Measurements from ENCODE around the gene SPSB4.

The SPSB4 gene

GRCh38 chr3:141148169-141148568 is 97.0 kb downstream of the SPSB4 start:
- no peak for TF ChIP-seq CTCF (IDR thresholded peaks at IDR 0.05; ENCODE audit: insufficient read depth, low read length, missing control alignments)
- CTCF ChIA-PET, result interaction anchor here (1.1 kb wide), 1 partner anchor 45 kb away, joined by 4 read pairs; no protein-coding TSS in a partner anchor
- DNase-seq (ENCODE audit: low read depth, low spot score), result no peak
- no peak overlapping the region for H3K4me3 ChIP-seq (ENCODE audit: low read depth, low read length)
- POLR2A ChIA-PET, result no interaction called here

GRCh38 chr3:141148770-141149169 is 97.6 kb downstream of the SPSB4 start:
- no peak for DNase-seq (ENCODE audit: low read depth, low spot score)
- ChIA-PET CTCF (interaction anchor here (1.1 kb wide), 1 partner anchor 44 kb away, joined by 4 read pairs; no protein-coding TSS in a partner anchor), POLR2A (no interaction called here)
- no peak overlapping the region for H3K4me3 ChIP-seq (ENCODE audit: low read depth, low read length)
- TF ChIP-seq CTCF (IDR thresholded peaks at IDR 0.05; ENCODE audit: insufficient read depth, low read length, missing control alignments), result no peak

- no peak overlapping the region for H3K4me3 ChIP-seq (ENCODE audit: low read depth, low read length)
- CTCF ChIA-PET, result no interaction called here
- POLR2A ChIA-PET, result no interaction called here
- no peak for DNase-seq (ENCODE audit: low read depth, low spot score)
- no peak for TF ChIP-seq CTCF (IDR thresholded peaks at IDR 0.05; ENCODE audit: insufficient read depth, low read length, missing control alignments)
Measured at GRCh38 chr3:141150081-141150830, 99.1 kb downstream of the SPSB4 start.

DNA sequence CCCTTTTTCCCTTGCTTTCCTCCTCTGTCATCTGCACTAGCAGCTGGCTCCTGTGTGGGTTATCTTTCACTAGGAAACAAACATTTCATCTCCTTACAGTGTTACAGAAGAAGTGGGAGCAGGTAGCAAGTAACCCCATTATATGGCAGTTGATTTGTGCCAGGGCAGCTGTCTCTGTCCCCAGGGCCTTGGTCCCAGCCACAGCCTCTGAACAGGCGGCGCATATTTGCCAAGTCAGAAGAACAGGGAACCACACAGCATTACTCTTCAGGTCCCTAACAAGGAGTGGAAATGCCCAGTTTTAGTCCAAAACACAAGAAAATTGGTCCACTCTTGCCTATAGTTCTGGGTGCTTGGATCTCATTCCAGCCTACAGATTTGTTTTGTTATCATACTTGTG is 99.8 kb downstream of the SPSB4 start:
- POLR2A ChIA-PET, result no interaction called here
- no peak for TF ChIP-seq CTCF (IDR thresholded peaks at IDR 0.05; ENCODE audit: insufficient read depth, low read length, missing control alignments)
- no peak overlapping the region for H3K4me3 ChIP-seq (ENCODE audit: low read depth, low read length)
- DNase-seq (ENCODE audit: low read depth, low spot score), result no peak
- CTCF ChIA-PET, result no interaction called here

DNA sequence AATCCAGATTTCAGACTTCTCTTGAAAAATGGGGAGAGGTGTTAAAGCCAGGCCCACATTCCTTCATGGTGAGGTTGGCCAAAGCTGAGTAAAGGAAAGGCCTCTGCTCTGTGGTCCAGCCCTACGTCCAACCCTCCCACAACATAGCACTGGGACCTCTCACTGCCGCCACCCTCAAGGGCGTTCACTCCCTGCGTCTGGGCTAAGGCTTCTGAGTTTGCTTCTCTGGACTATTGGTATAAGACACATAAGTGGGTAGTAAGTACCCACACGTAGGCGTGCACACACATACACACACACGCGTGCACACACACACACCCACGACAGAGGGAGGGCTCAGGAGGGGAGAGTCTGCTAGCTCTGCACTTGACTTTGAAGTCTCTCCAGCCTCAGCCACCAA is 100.3 kb downstream of the SPSB4 start:
- DNase-seq (ENCODE audit: low read depth, low spot score), result no peak
- TF ChIP-seq CTCF (IDR thresholded peaks at IDR 0.05; ENCODE audit: insufficient read depth, low read length, missing control alignments), result no peak
- CTCF ChIA-PET, result no interaction called here
- POLR2A ChIA-PET, result no interaction called here
- H3K4me3 ChIP-seq (ENCODE audit: low read depth, low read length), result no peak overlapping the region

- POLR2A ChIA-PET, result no interaction called here
- DNase-seq (ENCODE audit: low read depth, low spot score), result no peak
- no peak for TF ChIP-seq CTCF (IDR thresholded peaks at IDR 0.05; ENCODE audit: insufficient read depth, low read length, missing control alignments)
- H3K4me3 ChIP-seq (ENCODE audit: low read depth, low read length), result no peak overlapping the region
- CTCF ChIA-PET, result no interaction called here
Measured at GRCh38 chr3:141152130-141152529, 101.0 kb downstream of the SPSB4 start.

All from AG04449 (cell line).